IPS-15b (cell line): Measurements from ENCODE around the gene JADE3.

ENCODE experiments used
- H3K27me3 ChIP-seq: one replicate; pipeline ENCODE4 v1.6.1; 2013; ENCODE audit warnings: low read length; ENCODE audit not compliant: control insufficient read depth, insufficient read depth
- H3K36me3 ChIP-seq: one replicate; pipeline ENCODE4 v1.6.1; 2013; ENCODE audit warnings: low read length; ENCODE audit not compliant: control insufficient read depth, insufficient read depth
- H3K4me1 ChIP-seq: one replicate; pipeline ENCODE4 v1.6.1; 2013; ENCODE audit warnings: mild to moderate bottlenecking, low read length; ENCODE audit not compliant: control insufficient read depth, insufficient read depth
- H3K4me3 ChIP-seq: one replicate; pipeline ENCODE4 v1.5.1; 2013; ENCODE audit warnings: low read depth, low read length
- H3K9ac ChIP-seq: one replicate; pipeline ENCODE4 v1.6.1; 2013; ENCODE audit warnings: low read depth, mild to moderate bottlenecking, low read length
- H3K9me3 ChIP-seq: one replicate; pipeline ENCODE4 v1.6.1; 2013; ENCODE audit warnings: mild to moderate bottlenecking, low read length; ENCODE audit not compliant: control insufficient read depth, insufficient read depth

JADE3 gene

DNA sequence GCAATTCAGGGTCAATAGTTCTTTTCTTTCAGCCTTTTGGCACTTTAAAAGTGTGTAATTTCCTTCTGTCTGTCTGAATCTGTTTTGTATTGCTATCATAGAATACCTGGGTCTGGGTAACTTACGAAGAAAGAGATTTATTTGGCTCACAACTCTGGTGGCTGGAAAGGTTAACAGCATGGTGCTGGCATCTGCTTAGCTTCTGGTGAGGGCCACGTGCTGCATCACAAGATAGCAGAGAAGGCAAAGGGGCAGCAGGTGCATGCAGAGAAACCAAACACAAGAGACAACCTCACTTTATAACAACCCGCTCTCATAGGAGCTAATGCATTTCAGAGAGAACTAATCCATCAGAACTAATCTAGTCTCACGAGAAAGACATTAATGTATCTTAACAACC lies 184.8 kb downstream of the JADE3 start:
- peaks cover 3% of the 10 kb centered on the region for H3K4me1 ChIP-seq
- no peaks in the 10 kb centered on the region for H3K36me3 ChIP-seq
- no peaks in the 10 kb centered on the region for H3K9me3 ChIP-seq
- H3K9ac ChIP-seq: no peak overlapping the region
- no peak overlapping the region for H3K4me3 ChIP-seq
- H3K27me3 ChIP-seq: no peaks in the 10 kb centered on the region

DNA sequence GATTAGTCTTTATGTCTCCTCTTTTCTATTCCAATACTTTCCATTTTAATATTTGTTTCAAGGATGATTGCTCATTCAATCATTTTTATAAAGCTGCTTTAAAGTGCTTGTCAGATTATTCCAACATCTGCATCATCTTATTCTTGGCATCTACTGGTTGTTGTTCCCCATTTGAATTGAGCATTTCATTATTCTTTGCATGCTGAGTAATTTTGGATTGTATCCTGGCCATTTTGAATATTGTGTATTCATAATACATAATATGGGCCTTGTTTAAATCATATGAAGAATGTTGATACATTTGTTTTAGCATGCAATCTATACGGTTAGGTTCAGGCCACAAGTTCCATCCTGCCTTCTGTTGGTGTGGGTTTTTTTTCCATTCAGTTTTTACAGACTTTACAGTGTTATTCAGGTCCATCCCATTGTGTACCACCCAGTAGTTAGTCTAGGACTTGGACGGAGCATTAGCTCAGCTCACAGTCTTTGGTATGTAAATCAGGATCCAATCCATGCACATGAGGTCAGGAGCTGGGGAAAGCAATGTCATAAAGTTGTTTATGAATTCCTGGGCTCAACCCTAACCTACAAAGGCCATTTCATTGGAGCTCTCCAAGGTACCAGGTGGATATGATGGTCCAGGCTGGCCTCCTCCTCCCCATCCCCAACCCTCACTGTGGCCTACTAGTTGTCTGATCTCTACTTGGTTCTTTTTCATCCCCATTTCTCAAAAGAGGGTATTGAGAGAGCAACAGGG lies 186.3 kb downstream of the JADE3 start:
- Histone ChIP-seq H3K4me3 (no peak overlapping the region), H3K36me3 (no peaks in the 10 kb centered on the region), H3K27me3 (no peaks in the 10 kb centered on the region), H3K4me1 (peaks cover 3% of the 10 kb centered on the region), H3K9ac (no peak overlapping the region), H3K9me3 (no peaks in the 10 kb centered on the region)

DNA sequence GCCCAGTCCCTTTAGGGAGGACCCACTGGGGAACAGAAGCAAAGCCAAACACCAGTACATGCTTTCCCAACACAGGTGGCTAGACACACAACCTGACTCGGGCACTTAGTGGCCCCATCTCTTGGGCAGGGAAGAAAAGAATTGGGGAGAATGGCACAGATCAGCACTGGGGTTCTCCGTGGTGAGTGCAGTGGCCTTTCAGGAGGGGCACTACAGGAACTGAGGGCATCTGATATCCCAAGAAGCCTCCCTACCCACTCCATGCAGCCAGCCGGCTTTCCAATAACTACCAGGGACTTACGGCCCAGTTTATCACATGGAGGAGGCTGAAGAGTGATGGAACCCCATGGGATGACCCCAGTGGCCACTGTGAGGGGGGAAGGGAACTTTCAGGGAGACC lies 189.0 kb downstream of the JADE3 start:
- Histone ChIP-seq H3K9ac (no peak overlapping the region), H3K4me1 (peaks cover 3% of the 10 kb centered on the region), H3K9me3 (no peaks in the 10 kb centered on the region), H3K36me3 (no peaks in the 10 kb centered on the region), H3K4me3 (no peak overlapping the region), H3K27me3 (no peaks in the 10 kb centered on the region)
